GM19239 (cell line): ENCODE measurements around the gene CLEC2L.

Experiments
- DNase-seq: peaks from one replicate; pipeline ENCODE4 v3.0.0; 2011; ENCODE audit warnings: low spot score; ENCODE audit not compliant: insufficient read length
- FAIRE-seq: peaks from 2 replicates; lab custom pipeline; 2011; peaks lifted over from hg19 to GRCh38; lab: Jason Lieb, UNC

CLEC2L gene

GRCh38 chr7:139523199-139523941 lies at the start of gene CLEC2L:
TSS of gene CLEC2L (plus strand) at chr7:139523685. CDS start at chr7:139523928, 243 bp downstream.
- DNase-seq (no peak), FAIRE-seq (no peak)

GRCh38 chr7:139476139-139476538 lies 47.3 kb upstream of the CLEC2L start:
- FAIRE-seq = no peak
- no peak for DNase-seq

- no peak for FAIRE-seq
Measured at GRCh38 chr7:139476891-139477290, 46.6 kb upstream of the CLEC2L start.

GRCh38 chr7:139479620-139480019 lies 43.9 kb upstream of the CLEC2L start:
- FAIRE-seq (no peak), DNase-seq (no peak)

More at GRCh38 chr7:139476891-139477290, 46.6 kb upstream of the CLEC2L start:
- DNase-seq = no peak

- FAIRE-seq (no peak), DNase-seq (no peak)
Measured at GRCh38 chr7:139481364-139481763, 42.1 kb upstream of the CLEC2L start.

GRCh38 chr7:139482122-139482521 lies 41.4 kb upstream of the CLEC2L start:
- no peak for FAIRE-seq
- DNase-seq = no peak

DNA sequence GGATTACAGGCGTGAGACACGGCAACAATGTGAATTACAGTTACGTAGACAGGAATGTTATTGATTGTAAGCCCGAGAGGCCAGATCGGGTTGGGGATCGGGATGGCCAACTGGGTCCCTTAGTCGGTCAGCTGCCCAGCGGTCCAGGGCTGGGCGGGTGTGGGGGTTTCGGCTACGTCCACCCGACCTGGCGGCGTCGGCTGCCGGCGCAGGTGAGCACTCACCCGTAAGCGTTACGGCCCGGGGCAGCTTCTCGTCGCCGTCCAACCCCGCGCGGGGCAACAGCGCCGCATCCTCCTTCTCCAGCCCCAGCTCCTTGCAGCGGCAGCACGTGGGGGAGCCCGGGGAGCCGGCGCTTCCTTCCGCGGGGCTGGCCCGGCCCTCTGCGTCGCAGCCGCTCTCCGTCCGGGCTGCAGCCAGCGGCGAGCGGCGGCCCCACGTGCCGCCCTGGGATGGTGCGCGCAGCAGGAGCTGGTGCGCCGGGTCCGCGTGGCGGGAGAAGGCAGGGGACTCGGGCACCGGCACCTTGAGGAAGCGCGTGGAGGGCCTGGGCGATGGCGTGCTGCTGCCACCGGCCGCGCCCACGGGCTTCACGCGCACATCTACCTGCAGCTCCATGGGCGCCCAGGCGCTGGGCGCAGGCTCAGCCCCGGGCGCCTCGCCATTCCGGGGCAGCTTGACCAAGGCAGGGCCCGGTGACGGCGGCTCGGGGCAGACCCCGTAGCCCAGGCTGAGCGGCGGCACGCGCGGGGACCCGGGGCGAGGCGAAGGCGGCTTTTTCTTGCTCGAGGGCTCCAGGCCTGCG lies 40.6 kb upstream of the CLEC2L start:
- DNase-seq (no peak), FAIRE-seq (no peak)

GRCh38 chr7:139487366-139488080 lies 36.0 kb upstream of the CLEC2L start:
- no peak for FAIRE-seq
- no peak for DNase-seq

DNA sequence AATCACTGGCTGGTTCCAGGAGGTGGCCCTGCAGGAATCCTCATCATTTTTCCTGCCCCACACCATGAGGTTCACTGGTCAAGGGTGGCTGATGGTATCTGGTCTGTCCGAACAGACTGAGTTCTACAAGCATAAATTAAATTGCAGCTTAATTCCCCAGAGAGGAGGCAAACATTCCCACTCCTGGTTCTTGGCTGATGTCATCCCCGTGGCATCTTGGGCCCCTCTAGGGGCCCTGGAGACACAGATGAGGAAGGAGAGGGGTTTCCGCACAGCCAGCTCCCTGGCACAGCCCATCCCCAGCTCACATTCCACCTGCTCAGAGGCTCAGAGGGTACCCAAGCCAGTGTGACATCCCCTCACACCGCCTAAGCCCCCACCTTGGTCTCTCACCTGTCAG lies 34.7 kb upstream of the CLEC2L start:
- DNase-seq (no peak), FAIRE-seq (no peak)

DNA sequence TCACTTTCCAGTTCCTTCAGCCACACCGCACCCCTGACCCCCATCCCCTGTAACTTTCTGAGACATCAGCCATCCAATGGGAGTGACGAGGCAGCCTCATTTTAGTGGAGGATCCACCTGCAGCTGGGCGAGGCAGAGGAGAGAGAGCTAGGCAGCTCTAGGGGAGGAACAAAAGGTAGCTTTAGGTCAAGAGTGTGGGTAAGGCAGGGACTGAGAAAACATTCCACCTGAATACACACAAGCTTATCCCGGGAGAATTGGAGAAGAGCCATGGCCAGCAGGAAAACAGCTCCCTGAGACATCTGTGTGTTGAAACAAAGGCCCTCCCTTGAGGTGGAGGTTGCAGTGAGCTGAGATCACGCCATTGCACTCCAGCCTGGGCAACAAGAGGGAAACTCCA lies 33.4 kb upstream of the CLEC2L start:
- DNase-seq (no peak), FAIRE-seq (no peak)

- FAIRE-seq (no peak), DNase-seq (no peak)
Measured at GRCh38 chr7:139492293-139492692, 31.2 kb upstream of the CLEC2L start.

DNA sequence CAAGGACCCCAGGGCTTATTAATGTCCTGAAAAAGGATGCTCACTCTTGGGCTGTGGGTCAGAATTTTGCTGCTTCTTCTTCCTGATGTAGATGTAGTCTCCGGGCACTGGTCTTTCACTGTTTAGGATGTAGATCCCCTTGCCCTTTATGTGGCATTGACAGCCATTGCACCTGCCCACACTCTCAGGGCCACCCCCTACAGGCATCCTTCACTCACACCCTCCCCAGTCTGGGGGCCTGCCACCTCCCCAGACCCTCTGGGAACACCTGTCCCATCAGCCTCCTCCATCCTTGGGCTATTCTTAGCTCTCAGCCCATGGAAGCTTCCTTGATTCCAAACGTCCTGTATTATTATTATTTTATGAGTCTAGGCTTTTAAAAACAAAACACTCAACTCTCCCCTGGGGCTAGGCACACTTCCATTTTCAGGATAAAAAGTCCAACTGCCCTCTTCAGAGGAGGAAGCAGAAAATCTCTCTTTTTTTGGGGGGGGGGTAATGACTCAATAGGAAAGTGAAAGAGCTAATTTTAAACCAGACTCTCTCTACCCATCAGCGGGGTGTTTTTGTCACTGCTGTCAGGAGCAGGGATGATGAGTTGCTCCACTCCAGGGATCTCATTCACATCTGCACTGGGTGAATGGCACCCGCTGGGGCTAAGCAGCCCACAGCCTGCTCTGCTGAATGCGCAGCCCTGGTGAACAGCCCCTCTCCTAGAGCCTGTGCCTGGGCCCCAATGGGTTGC lies 28.5 kb upstream of the CLEC2L start:
- DNase-seq = peak; percentile 61
- FAIRE-seq = peak; percentile 96

- FAIRE-seq (no peak), DNase-seq (no peak)
Measured at GRCh38 chr7:139495580-139496125, 27.8 kb upstream of the CLEC2L start.

- DNase-seq (no peak), FAIRE-seq (no peak)
Measured at GRCh38 chr7:139496528-139496927, 27.0 kb upstream of the CLEC2L start.

DNA sequence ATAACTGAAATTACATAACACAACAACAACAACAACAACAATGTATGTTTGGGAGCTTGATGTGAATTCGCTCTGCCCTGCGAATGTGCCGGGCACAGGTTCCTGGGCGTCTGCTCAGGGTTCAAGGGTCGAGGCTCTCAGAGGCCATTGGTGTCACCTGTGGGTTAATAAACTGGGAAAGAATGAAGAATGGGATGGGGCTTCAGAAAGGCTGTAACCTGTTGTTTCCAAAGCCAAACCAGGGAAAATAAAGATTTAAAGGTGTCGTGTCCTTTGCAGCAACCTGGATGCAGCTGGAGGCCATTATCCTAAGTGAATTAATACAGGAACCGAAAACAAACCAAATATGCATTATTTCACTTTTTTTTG lies 22.7 kb upstream of the CLEC2L start:
- no peak for DNase-seq
- FAIRE-seq = no peak

GRCh38 chr7:139502226-139502625 lies 21.3 kb upstream of the CLEC2L start:
- FAIRE-seq (no peak), DNase-seq (no peak)

DNA sequence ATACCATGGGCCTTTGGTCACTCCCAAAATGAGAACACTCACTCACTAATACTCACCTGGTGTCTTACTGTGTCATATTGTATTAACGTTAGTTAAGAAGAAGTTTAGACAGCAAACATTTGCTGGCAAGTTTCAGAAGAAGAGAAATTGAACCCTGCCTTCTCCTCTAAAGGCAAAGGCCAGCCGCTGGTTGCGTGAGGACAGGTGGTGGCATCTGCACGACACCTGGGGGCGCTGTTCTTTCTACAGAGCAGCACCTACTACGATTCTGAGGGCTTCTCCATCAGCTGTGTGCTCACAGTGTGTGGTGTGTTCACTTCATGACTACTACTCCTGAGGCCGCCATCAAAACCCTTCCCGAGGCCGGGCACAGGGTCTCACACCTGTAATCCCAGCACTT lies 17.9 kb upstream of the CLEC2L start:
- DNase-seq (no peak), FAIRE-seq (no peak)

DNA sequence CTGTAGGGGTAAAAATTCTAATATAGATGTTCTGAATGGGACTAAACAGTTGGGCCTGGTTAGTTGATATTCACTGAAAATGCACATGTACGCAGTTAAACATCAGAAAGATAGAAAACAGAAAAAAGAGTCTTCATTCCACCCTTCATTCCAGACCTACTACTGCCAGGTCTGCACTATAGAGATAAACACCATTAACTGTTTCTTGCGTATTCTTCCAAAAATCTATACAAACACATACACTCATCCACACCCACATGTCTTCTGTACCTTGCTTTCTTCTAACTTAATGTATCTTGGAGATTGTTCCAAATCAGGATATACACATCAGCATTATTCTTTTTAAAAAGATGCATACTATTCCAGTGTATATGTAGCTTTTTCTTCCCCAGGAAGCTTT lies 13.9 kb upstream of the CLEC2L start:
- no peak for FAIRE-seq
- no peak for DNase-seq

GRCh38 chr7:139511315-139511714 lies 12.2 kb upstream of the CLEC2L start:
- FAIRE-seq (no peak), DNase-seq (no peak)

DNA sequence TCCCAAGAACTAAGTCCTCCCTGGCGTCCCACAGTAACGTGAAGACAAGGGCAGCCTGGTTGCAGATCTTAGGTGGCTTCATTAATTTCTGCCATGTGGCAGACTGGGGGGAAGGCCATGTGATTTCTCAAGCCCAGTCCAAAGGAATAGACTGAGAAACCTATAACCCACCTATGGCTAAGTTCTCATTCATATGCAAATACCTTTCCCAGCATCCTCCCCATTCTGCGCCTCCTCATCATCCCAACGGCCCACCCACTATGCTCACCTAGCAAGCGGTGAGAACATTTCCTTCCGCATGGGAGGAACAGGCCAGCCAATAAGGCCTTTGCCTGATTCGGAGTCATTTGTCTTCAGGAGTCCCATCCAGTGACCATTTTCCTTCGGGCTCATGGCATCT lies 8.2 kb upstream of the CLEC2L start:
- no peak for DNase-seq
- no peak for FAIRE-seq
